GM13977 (cell line): Measurements from ENCODE around the gene RNF207.

Experiments used
- DNase-seq: peaks from one replicate; pipeline ENCODE4 v3.0.0; 2012; ENCODE audit warnings: low spot score
- CTCF ChIP-seq: IDR thresholded peaks from 2 replicates; pipeline ENCODE4 v1.5.1; 2012; ENCODE audit warnings: mild to moderate bottlenecking, control low read depth; ENCODE audit not compliant: insufficient read depth; ENCODE audit errors: extremely low read depth, missing control alignments
- in situ Hi-C: fragments of 300-500 bp; cut with MboI; formaldehyde crosslinking; loops from one replicate; pipeline ENCODE4 v1.12.0; 2022; ENCODE audit warnings: low sequenced_read_pairs, low pct_unique_long_range_greater_than_20kb, mixed read lengths, inconsistent platforms; ENCODE audit not compliant: unreplicated experiment

Gene RNF207

GRCh38 chr1:6200188-6200809 is 5.6 kb upstream of the RNF207 start:
- in situ Hi-C loops, result no loop called here
- DNase-seq, result no peak
- no peak for TF ChIP-seq CTCF

- DNase-seq, result no peak
- no peak for TF ChIP-seq CTCF
- in situ Hi-C loops, result no loop called here
These were observed 3.7 kb upstream of the RNF207 start for GRCh38 chr1:6202256-6202655.

- no peak for TF ChIP-seq CTCF
- no peak for DNase-seq
- in situ Hi-C loops, result no loop called here
These were observed 569 bp downstream of the RNF207 start for GRCh38 chr1:6206520-6206855.

- no peak for DNase-seq
- in situ Hi-C loops, result no loop called here
- TF ChIP-seq CTCF, result no peak
These were observed 1.4 kb downstream of the RNF207 start for GRCh38 chr1:6207075-6207885.

GRCh38 chr1:6207921-6208320 is 2.0 kb downstream of the RNF207 start:
- TF ChIP-seq CTCF, result no peak
- in situ Hi-C loops, result no loop called here
- no peak for DNase-seq

- peak; percentile 60 for TF ChIP-seq CTCF
- peak; percentile 77 for DNase-seq
- in situ Hi-C loops, result no loop called here
These were observed 3.1 kb downstream of the RNF207 start for GRCh38 chr1:6208723-6209660.
